Type B pancreatic cell (in vitro differentiated cells): ENCODE results near the gene TFF3. TPM values are rescaled to one million over a fixed set of nuclear protein-coding genes. Genes with fewer than 3 reads are reported as not detected.

ENCODE experiments used
- DNase-seq: peaks from one replicate; pipeline ENCODE4 v3.0.0; 2021; ENCODE audit warnings: mixed read lengths; ENCODE audit not compliant: unreplicated experiment; ENCODE audit errors: extremely low spot score
- H3K27ac Mint-ChIP-seq: 2 replicates; pipeline ENCODE4 v1.8.0; 2021; ENCODE audit warnings: mild to moderate bottlenecking, mixed read lengths
- H3K27me3 Mint-ChIP-seq: 2 replicates; pipeline ENCODE4 v1.8.0; 2021; ENCODE audit warnings: mixed read lengths
- H3K36me3 Mint-ChIP-seq: 2 replicates; pipeline ENCODE4 v1.8.0; 2021; ENCODE audit warnings: mixed read lengths
- H3K4me1 Mint-ChIP-seq: one replicate; pipeline ENCODE4 v1.8.0; 2021; ENCODE audit warnings: mixed read lengths; ENCODE audit not compliant: unreplicated experiment
- H3K4me3 Mint-ChIP-seq: 2 replicates; pipeline ENCODE4 v1.8.0; 2021; ENCODE audit warnings: mild to moderate bottlenecking, mixed read lengths
- H3K9me3 Mint-ChIP-seq: 2 replicates; pipeline ENCODE4 v1.8.0; 2021; ENCODE audit warnings: mixed read lengths
- CTCF ChIP-seq: fragments of 200-600 bp; sonication (generic); conservative IDR thresholded peaks from 2 replicates; pipeline ENCODE4 v1.5.0; 2021; ENCODE audit warnings: antibody characterized with exemption, mild to moderate bottlenecking
- total RNA-seq: library from RNA; stranded (reverse); gene quantifications from 2 replicates; pipeline ENCODE4 v1.2.1, GENCODE V29; 2021; ENCODE audit warnings: low replicate concordance

TFF3 gene
- total RNA-seq, 1 donor from 2014 or later, result 31.5 TPM

GRCh38 chr21:42361286-42361685 lies 46.1 kb upstream of the TFF3 start:
- TF ChIP-seq CTCF, result no peak
- H3K36me3 Mint-ChIP-seq, result no peaks in the 10 kb centered on the region
- no peak overlapping the region for H3K4me3 Mint-ChIP-seq
- no peak for DNase-seq
- no peak overlapping the region for H3K27ac Mint-ChIP-seq
- no peaks in the 10 kb centered on the region for H3K9me3 Mint-ChIP-seq
- H3K4me1 Mint-ChIP-seq, result no peaks in the 10 kb centered on the region
- H3K27me3 Mint-ChIP-seq, result peaks cover 5% of the 10 kb centered on the region

- no peaks in the 10 kb centered on the region for H3K36me3 Mint-ChIP-seq
- peaks cover 5% of the 10 kb centered on the region for H3K27me3 Mint-ChIP-seq
- H3K4me1 Mint-ChIP-seq, result no peaks in the 10 kb centered on the region
- peak; percentile 27 for TF ChIP-seq CTCF
- DNase-seq, result no peak
- H3K4me3 Mint-ChIP-seq, result no peak overlapping the region
- H3K27ac Mint-ChIP-seq, result no peak overlapping the region
- H3K9me3 Mint-ChIP-seq, result peaks cover 5% of the 10 kb centered on the region
Observed at GRCh38 chr21:42360317-42360716, 45.1 kb upstream of the TFF3 start.

GRCh38 chr21:42358937-42359336 lies 43.7 kb upstream of the TFF3 start:
- no peak overlapping the region for H3K4me3 Mint-ChIP-seq
- H3K27ac Mint-ChIP-seq, result no peak overlapping the region
- DNase-seq, result no peak
- no peak for TF ChIP-seq CTCF
- no peaks in the 10 kb centered on the region for H3K36me3 Mint-ChIP-seq
- no peaks in the 10 kb centered on the region for H3K4me1 Mint-ChIP-seq
- H3K9me3 Mint-ChIP-seq, result peaks cover 5% of the 10 kb centered on the region
- peaks cover 5% of the 10 kb centered on the region for H3K27me3 Mint-ChIP-seq

GRCh38 chr21:42358261-42358660 lies 43.1 kb upstream of the TFF3 start:
- TF ChIP-seq CTCF, result no peak
- H3K36me3 Mint-ChIP-seq, result no peaks in the 10 kb centered on the region

GRCh38 chr21:42357307-42357706 lies 42.1 kb upstream of the TFF3 start:
- Mint-ChIP-seq H3K4me1 (no peaks in the 10 kb centered on the region), H3K4me3 (no peak overlapping the region), H3K36me3 (no peaks in the 10 kb centered on the region), H3K27ac (no peak overlapping the region), H3K9me3 (peaks cover 5% of the 10 kb centered on the region), H3K27me3 (peaks cover 5% of the 10 kb centered on the region)
- DNase-seq, result no peak
- no peak for TF ChIP-seq CTCF

More at GRCh38 chr21:42358261-42358660, 43.1 kb upstream of the TFF3 start:
- DNase-seq, result no peak
- no peaks in the 10 kb centered on the region for H3K4me1 Mint-ChIP-seq
- H3K9me3 Mint-ChIP-seq, result peaks cover 5% of the 10 kb centered on the region
- H3K27ac Mint-ChIP-seq, result no peak overlapping the region
- no peak overlapping the region for H3K4me3 Mint-ChIP-seq
- peaks cover 5% of the 10 kb centered on the region for H3K27me3 Mint-ChIP-seq

- Mint-ChIP-seq H3K27ac (no peak overlapping the region), H3K36me3 (no peaks in the 10 kb centered on the region), H3K27me3 (no peaks in the 10 kb centered on the region), H3K4me1 (no peaks in the 10 kb centered on the region), H3K4me3 (no peak overlapping the region), H3K9me3 (peaks cover 5% of the 10 kb centered on the region)
- no peak for DNase-seq
- TF ChIP-seq CTCF, result no peak
Observed at GRCh38 chr21:42356650-42357049, 41.4 kb upstream of the TFF3 start.
